Measurements from ENCODE around the gene MYBBP1A. TPM values are rescaled to one million over a fixed set of nuclear protein-coding genes. Genes with fewer than 3 reads are reported as not detected.

MYBBP1A gene
- total and polyA plus RNA-seq, 2 of the 13 experiments (the other 11 are each of a cell fraction or from before 2014, with no cell fraction given): 18.6 to 54.8 TPM

- TF ChIP-seq POGK (CRISPR knock-in tag; conservative IDR thresholded peaks at IDR 0.05): peak; percentile 92; the same call in 1 of the 2 replicates
- TF ChIP-seq RCOR2 (CRISPR knock-in tag; IDR thresholded peaks at IDR 0.05): no peak
- TF ChIP-seq ZMAT5 (CRISPR knock-in tag; IDR thresholded peaks at IDR 0.05; ENCODE audit: borderline replicate concordance, low read depth): no peak
- 0 out of 2 replicates have a peak, but pooled peaks have one; percentile 71 for TF ChIP-seq PAX8 (CRISPR knock-in tag; IDR thresholded peaks at IDR 0.05; ENCODE audit: borderline replicate concordance)
- no peak for TF ChIP-seq TRIM24 (CRISPR knock-in tag; IDR thresholded peaks at IDR 0.05)
- TF ChIP-seq ZBTB42 (CRISPR knock-in tag; IDR thresholded peaks at IDR 0.05): no peak
- no peak for TF ChIP-seq RNF219 (CRISPR knock-in tag; IDR thresholded peaks at IDR 0.05)
- TF ChIP-seq MEF2D (CRISPR knock-in tag; IDR thresholded peaks at IDR 0.05): no peak; the same call in 1 of the 2 replicates
- no peak; the same call in 1 of the 2 replicates for TF ChIP-seq ZNF468 (CRISPR knock-in tag; IDR thresholded peaks at IDR 0.05)
- TF ChIP-seq ZNF557 (CRISPR knock-in tag; IDR thresholded peaks at IDR 0.05): 0 out of 2 replicates have a peak, but pooled peaks have one; percentile 51
- peak; percentile 96 for TF ChIP-seq DMAP1 (CRISPR knock-in tag; IDR thresholded peaks at IDR 0.05)
- TF ChIP-seq IKZF1 (IDR thresholded peaks at IDR 0.05): no peak
- 0 out of 2 replicates have a peak, but pooled peaks have one; percentile 51 for TF ChIP-seq ZNF292 (CRISPR knock-in tag; IDR thresholded peaks at IDR 0.05; ENCODE audit: borderline replicate concordance, low read depth)
- no peak for TF ChIP-seq XBP1 (CRISPR knock-in tag; IDR thresholded peaks at IDR 0.05)
- TF ChIP-seq ZNF709 (CRISPR knock-in tag; IDR thresholded peaks at IDR 0.05): no peak; the same call in 1 of the 2 replicates
- TF ChIP-seq ZBTB39 (CRISPR knock-in tag; IDR thresholded peaks at IDR 0.05): no peak
- TF ChIP-seq ZNF75D (CRISPR knock-in tag; IDR thresholded peaks at IDR 0.05; ENCODE audit: borderline replicate concordance): no peak
- TF ChIP-seq ATF7-NPFF (CRISPR knock-in tag; IDR thresholded peaks at IDR 0.05; ENCODE audit: low read depth): peak; percentile 76; the same call in 1 of the 2 replicates
- peak; percentile 49; the same call in 1 of the 2 replicates for TF ChIP-seq E2F1 (CRISPR knock-in tag; IDR thresholded peaks at IDR 0.05)
- peak; percentile 97 for TF ChIP-seq ELF1 (CRISPR knock-in tag; IDR thresholded peaks at IDR 0.05)
- TF ChIP-seq MIER3 (CRISPR knock-in tag; IDR thresholded peaks at IDR 0.05; ENCODE audit: borderline replicate concordance): 0 out of 2 replicates have a peak, but pooled peaks have one; percentile 12
- TF ChIP-seq ZZZ3 (CRISPR knock-in tag; IDR thresholded peaks at IDR 0.05; ENCODE audit: borderline replicate concordance): peak; percentile 58; the same call in 1 of the 2 replicates
These were observed at the start of gene MYBBP1A (continued) for GRCh38 chr17:4554997-4555799.
